Left renal pelvis (tissue), 4 donors: ENCODE data around the gene MPP2. TPM values are rescaled to one million over a fixed set of nuclear protein-coding genes. Genes with fewer than 3 reads are reported as not detected.
"Not testable (repeated sequence)": the region's sequence is repeated elsewhere in the genome, so short reads cannot be mapped to it uniquely, and the experiment has no call there.

Experiments
- DNase-seq, 4 donors: peaks; one replicate each; pipeline ENCODE4 v3.0.0-alpha.2; 2013; ENCODE audit warnings: low read depth in 4 of 4, low spot score in 3 of 4
- polyA plus RNA-seq, 4 donors: library from polyadenylated mRNA; unstranded; fragments of 120-200 nt; gene quantifications; one replicate each; pipeline ENCODE4 v1.2.1, GENCODE V29; 2013; ENCODE audit not compliant: insufficient read length in 4 of 4

Gene MPP2
- polyA plus RNA-seq, 4 donors = 5.8 to 7.7 (median 6.1) TPM

DNA sequence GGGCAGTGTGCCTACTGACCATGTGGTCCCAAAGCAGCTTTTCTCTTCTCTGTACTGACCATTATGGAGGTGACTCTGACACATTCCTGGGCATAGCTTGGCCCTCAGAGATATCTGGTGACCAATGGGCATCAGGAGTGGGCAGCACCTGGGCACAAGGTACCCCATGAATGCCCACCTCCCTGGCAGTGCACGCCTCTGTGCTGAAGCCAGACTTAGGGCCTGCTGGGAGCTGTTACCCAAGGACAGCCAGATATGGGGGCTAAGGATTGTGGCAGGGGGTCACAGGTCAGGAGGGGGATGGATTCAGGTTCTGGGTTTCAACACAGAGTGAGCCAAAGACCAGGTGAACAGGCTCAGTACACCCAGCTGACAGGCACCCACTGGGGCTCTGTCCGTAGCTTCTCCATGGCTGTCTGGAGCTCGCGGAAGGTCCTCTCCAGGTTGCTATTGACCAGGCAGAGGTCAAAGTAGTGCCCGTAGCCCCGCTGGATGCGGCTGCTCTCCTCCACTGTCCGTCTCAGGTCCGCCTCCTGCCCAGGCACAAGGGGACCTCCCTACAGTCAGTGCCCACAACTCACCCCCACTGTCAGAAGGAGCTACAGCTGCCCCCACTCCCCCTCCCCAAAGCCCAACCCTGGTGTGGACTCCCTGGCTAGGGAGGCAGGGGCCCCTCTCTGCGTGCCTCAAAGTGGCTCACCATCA is 29.7 kb downstream of the MPP2 start:
- no peak for DNase-seq

DNA sequence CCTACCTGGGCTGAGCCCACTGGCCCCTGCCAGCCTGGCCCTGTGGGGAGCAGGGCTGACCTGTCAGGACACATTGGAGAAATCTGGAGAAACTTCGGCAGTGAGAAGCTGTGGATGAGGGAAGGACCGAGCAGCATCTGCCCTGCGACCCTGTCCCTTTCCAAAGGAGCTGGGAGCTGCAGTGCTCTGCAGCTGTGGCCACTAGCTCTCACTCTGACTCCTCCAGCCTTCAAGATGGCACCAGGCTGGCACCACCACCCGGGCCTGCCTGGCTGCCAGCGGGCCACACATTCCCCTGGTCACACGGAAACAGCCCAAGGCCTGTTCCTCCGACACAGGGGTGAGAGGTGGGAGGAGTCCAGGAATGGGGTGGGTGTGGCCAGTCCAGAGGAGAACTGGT is 30.3 kb downstream of the MPP2 start:
- DNase-seq = no peak

DNA sequence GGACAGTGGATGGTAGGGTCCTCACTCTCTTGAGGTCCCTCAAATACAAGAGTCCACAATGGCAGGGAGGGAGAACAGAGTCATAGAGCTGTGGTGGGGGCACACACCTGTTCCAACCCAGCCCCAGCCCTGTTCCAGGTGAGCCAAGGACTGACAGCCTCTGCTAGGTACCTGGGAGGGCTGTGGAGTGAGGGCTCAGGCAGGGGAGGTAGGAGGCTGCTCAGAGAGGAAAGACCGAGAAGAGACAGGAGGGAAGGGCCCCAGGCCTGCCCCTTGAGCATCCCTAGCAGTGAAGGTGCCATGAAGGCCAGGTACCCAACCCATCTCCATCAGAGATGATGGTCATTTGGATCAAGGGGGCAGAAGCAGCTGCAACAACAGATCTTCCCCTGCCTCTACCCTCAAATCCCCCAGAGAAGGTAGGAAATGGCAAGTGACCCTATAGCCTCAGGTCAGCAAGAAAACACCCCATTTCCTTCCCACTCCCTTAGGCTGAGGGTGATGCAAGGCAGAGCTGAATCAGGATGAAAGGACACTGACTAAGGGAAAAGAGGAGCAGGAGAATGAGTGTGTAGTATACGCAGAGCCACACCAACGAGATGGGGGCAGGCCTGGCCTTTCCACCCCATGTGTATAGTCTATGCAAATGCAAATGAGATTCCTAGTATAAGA is 31.7 kb downstream of the MPP2 start:
- no peak for DNase-seq

DNA sequence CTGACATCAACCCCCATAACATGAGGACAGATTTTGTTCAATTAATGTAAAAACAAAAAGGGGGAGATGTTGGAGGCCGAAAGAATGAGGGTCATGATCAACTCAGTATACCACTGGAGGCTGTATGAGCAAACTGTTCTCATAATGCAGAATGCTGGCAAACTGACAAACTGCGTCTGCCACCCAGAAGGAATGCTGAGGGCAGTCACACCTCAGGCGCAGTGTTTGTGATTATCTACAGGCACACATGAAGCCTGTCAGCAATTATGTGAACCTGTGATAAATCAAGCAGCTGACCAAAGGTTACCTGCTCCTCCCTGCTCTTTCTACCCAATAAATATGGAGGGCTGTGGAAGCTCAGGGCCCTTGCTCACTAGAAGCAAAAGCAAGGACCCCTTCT is 33.0 kb downstream of the MPP2 start:
- DNase-seq = no peak

DNA sequence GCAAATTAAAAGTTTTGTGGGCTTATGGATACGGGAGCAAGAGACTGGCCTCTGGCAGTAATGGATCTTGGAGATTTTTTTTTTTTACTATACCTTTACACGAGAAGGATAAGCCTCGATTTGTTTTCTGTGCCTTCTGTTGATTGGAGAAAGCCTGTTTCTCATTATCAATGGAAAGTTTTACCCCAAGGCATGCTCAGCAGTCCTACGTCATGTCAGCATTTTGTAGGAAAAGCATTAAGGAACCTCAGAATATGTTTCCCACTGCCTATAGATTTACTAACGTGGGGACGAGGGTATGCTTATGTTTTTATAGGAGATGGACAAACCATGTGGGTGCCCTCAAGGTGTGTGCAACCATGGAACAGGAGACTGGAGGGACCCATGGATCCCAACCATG is 33.5 kb downstream of the MPP2 start:
- no peak for DNase-seq

DNA sequence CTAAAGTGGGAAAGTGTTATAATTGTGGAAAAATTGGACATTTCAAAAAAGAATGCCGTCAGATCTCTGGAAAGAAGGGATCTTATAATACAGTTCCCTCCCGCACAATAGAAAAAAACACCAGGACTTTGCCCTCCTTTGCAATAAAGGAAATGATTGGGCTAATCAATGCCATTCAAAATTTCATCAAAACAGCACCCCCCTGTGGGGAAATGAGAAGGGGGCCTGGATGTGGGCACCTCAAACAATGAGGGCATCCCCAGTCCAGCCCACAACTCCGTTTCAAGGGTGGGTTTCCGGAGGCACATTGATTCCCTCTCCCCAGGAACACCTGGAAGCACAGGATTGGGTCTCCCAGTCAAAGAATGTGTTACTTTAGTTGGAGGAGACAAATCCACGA is 34.2 kb downstream of the MPP2 start:
- DNase-seq = no peak

DNA sequence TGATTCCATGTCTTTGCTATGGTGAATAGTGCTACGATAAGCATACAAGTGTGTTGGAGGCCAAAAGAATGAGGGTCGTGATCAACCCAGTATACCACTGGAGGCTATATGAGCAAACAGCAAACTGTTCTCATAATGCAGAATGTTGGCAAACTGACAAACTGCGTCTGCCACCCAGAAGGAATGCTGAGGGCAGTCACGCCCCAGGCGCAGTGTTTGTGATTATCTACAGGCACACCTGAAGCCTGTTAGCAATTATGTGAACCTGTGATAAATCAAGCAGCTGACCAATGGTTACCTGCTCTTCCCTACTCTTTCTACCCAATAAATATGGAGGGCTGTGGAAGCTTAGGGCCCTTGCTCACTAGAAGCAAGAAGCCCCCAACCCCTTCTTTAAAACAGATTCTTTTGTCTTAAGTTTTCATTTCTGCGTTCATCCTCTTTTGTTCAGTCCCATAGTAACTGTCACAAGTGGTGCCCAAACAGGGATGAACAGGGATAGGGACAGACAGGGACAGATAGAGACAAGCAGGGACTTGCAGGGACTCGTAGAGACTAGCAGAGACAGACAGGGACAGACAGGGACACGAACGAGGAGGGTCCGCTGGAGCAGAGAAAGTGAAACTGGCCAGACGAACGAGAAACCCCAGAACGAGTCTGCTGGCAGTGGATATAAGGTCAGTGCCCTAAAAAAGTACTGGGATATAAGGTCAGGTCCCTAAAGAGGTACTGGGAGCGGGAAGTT is 35.2 kb downstream of the MPP2 start:
- no peak for DNase-seq

DNA sequence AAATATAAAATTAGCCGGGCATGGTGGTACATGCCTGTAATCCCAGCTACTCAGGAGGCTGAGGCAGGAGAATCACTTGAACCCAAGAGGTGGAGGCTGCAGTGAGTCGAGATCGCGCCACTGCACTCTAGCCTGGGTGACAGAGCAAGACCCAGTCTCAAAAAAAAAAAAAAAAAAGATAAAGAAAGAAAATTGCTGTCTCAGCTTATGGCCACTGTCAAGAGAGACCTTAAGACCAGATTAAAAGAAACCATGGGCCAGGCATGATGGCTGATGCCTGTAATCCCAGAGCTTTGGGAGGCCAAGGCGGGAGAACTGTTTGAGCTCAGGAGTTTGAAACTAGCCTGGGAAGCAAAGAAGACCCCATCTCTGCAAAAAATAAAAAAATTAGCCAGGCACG is 38.3 kb downstream of the MPP2 start:
- DNase-seq = not testable (repeated sequence)

DNA sequence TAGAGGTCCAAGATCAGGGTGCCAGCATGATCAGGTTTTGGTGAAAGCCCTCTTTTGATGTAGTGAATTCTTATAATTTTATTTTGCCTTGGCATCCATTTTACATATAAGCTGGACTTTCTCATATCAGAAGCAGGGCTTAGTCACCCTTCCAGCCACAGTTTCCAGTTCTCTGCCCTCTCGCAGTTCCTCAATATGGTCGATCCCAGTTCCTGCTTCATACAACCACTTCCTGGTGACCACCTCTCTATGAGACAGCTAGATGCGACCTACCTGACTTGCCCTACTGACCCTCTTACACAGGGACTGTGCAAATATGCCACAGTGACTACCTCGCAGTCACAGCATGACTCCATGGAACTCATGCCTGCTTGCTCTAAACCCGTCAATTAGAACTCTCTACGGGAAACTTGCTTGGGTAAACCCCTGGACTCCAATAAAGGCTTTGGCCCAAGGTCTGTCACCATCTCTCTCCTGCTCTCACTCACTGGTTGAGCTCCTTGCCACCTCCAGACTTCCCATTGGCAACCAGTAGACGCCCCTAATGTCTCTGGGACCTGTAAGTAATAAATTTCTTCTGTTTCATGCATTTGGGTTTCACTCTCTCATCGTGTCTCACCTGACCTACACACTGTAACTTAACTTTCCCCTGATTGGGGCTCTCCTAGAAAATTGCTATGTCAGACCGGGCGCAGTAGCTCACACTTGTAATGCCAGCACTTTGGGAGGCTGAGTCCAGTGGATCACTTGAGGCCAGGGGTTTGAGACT is 38.9 kb downstream of the MPP2 start:
- DNase-seq = no peak

DNA sequence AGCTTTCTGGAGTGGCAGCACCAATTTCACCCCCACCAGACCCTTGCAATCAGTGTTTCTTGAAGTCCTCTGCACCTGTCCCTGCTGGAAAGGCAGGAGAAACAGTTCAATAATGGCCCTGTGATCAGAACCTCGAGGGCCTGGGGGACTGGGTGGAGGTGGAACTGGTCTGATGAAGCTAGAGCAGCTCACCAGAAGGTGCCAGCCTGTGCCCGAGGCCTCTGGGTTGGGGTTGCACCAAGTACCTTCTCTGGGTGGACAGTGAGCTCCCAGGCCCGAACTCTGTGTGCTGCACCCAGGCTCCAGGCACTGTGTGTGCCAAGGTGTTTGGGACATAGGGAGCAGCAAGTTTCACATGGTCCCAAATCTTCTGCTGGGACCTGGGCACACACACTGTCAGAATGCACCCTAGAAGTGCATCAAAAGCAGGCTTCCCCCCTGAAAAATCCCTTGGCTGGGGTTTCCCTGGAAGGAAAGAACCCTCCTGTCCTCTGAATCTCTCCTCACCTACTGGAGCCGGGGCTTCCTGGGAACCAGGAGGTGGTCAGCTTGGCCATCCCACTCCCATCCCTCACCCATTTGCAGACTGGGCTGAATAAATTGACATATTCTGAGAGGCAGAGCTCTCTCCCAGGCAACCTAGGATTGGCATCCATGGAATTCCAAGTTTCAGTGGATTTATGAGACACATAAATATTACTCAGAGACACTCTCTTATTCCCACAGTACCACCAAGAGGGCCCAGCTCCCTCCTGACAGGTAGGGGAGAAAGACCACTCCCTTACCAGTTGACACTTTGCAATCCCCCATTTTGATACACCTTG is 43.0 kb downstream of the MPP2 start:
- no peak for DNase-seq

DNA sequence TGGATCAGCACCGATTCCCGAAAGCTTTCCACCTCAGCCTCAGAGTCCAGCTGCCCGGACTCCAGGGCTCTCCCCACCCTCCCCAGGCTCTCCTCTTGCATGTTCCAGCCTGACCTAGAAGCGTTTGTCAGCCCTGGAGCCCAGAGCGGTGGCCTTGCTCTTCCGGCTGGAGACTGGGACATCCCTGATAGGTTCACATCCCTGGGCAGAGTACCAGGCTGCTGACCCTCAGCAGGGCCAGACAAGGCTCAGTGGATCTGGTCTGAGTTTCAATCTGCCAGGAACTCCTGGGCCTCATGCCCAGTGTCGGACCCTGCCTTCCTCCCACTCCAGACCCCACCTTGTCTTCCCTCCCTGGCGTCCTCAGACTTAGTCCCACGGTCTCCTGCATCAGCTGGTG is 45.4 kb downstream of the MPP2 start:
- DNase-seq = no peak

DNA sequence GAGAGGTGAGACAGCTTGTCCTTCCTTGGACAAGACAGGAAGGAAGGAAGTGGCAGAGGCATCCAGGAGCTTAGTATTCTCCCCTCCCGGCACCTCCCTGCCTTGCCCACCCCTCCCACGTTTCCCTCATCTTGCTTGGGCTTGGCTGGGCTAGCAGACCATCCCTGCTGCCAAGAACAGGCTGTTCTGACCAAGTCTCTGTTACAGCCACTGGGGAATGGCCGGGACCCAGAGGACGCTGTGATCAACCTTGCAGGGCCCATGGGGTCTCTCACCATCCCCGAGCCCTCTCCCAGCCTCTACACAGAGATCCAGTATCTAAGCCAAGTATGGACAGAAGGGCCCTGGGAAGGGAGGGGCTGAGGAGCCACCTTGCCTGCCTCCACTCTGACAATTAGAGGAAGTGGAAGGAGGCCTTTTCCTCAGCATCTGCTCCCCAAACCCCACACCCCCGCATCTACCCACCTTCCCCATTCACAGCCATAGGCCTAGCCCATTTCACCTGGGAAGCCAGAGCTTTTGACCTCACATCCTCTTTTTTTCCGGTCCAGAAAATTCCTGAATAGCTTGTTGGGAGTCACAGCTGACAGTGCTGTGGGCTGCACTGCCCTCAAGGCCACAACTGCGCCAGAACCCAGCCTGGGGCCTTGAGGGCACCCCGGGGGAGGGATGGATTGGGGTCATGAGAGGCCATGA is 46.3 kb downstream of the MPP2 start:
- DNase-seq = no peak

DNA sequence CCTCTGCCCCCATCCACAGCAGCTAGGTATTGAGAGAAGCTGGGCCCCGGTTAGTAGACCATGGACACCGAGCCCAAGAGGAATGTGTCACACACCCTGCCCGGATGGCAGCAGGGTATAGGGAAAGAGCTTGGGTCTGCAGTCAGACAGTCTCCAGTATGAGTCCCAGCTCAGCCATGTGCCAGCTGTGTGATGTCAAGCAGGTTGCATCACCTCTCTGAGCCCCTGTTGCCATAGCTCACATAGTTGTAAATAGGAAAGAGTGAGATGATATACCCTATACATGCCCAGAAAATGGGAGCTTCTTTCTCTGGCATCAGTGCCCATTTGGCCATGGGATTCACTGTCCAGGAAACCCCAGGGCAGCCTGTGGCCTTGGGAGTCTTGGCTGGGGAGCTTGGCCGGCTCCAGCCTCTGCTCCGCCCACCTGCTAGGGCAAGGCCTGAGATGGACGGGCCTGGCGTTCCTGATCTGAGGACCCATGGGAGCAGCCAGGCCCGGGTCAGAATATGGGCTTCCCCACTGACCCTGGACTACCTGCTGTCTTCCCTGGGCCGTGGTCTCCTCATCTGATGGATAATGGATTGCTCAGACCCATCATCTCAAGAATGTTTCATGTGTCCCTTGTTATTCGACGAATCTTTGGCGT is 47.1 kb downstream of the MPP2 start:
- DNase-seq = no peak

DNA sequence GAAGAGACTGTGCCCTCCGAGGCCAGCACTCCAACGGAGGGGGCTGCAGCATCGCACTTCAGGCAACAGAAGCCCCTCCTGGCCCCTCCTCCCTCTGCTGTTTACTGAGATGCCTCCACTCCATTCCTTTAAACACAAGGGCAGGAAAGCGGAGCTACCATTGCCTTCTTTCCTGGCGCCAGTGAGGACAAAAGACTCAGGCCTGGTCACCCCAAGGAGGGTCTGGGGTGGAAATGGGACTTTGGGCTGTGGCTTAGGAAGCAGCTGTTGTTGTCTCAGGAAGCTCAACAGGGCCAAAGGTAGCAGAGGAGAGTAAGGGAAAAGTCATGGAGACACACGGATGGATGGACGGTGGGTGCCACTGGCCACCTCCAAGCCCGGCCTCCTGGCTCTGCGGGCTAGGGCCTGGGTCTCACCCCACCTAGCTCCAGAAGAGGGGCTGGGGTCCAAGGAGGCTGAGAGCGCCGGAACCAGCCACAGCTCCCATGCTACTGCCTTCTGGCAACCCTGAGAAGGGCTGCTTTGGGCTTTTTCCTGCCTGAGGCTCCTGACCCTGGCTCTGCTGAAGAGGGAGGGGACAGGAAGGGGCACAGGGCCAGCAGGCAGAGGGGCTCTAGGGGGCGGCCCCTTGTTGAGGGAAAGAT is 49.3 kb downstream of the MPP2 start:
- DNase-seq = no peak

DNA sequence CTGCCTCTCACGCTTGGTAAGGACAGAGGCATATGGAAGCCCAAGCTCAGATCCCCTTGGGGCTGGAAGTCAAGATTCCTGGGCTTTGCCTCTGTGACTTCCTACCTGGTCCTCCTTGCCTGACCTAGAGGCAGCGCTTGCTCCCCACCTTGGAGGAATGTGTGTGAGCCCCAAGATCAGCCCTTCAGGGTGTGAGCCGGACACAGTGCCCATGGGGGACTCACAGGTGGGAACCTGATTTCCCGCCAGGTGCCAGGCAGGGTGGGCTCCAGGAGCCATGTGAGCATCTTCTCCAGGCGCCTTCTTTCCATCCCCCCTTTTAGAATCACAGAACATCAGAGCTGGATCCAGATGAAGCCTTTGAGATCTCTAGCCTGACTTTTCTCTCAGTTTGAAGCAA is 50.2 kb downstream of the MPP2 start:
- no peak for DNase-seq

DNA sequence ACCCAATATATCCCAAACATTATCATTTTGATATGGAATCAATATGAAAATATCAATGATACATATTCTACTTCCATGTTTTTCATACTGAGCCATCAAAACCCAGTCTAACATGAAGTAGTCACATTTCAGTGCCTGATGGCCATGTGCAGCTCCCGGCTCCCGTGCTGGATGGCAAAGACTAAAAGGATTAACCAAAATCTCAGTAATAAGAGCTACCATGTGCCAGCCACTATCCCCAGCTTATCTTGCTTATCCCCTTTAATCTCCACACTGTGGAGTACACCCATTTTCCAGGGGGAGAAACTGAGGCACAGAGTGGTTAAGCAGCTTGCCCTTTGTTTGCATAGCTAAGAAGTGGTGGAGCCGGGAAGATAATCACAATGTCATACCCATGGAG is 51.2 kb downstream of the MPP2 start:
- no peak for DNase-seq

DNA sequence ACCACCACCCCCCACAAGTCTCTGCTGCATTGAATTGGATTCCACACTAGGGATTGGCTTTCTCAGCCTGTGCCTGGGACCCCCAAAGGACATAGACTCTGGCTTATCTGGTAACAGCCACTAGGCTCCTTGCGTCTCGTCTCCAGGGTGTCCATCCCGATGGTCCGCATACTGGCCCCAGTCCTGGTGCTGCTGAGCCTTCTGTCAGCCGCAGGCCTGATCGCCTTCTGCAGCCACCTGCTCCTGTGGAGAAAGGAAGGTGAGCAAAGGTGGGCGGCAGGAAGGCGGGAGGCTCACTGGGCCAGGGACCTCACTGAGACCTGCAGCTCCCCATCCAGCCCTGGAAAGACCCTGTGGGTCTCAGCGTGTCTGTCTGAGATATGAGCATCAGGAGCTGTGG is 52.3 kb downstream of the MPP2 start:
- DNase-seq = no peak

DNA sequence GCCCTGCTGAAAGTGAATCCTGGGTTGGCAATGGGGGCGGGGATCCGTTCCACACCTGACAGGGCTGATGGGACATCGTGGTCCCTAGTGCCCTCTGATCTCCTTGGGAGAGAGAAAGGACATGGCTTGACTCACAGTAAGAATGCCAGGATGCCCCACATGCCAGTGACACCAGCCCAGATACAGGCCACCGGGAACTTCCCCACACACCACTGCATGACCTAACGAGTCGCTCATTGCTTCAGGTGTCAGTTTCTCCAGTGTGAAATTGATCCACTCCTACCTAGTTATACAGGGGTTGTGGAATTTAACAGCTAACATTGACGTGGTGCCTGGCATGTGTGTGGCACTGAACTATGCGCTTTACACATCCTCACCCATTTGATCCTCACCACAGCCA is 52.8 kb downstream of the MPP2 start:
- DNase-seq = no peak

DNA sequence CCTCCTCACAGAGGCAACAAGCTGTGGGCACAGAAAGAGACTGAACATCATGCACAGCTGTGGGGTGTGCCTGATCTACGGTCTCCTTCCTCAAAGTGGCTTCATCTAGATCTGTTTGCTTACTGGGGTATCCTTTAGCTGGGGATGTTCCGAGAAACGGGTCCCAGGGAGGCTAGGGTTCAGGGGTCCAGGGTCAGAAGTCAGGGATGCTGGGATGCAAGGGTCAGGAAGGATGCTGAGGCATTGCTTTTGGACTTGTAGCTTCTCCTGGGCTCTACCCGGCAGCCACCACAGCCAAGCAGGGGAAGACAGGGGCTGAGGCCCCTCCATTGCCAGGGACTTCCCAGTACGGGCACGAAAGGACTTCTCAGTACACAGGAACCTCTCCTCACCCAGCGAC is 53.8 kb downstream of the MPP2 start:
- DNase-seq = no peak
